K562 treated with DMSO at 1 percent for 48 hours (cell line): Measurements from ENCODE around the gene SGTA. TPM values are rescaled to one million over a fixed set of nuclear protein-coding genes. Genes with fewer than 3 reads are reported as not detected.

Source experiments
- total RNA-seq: library from RNA; unstranded; fragments of 300-600 nt; gene quantifications from 2 replicates; pipeline ENCODE4 v1.2.3, GENCODE V29; 2022; ENCODE audit warnings: low replicate concordance; ENCODE audit errors: extremely low read depth

SGTA gene, protein sequence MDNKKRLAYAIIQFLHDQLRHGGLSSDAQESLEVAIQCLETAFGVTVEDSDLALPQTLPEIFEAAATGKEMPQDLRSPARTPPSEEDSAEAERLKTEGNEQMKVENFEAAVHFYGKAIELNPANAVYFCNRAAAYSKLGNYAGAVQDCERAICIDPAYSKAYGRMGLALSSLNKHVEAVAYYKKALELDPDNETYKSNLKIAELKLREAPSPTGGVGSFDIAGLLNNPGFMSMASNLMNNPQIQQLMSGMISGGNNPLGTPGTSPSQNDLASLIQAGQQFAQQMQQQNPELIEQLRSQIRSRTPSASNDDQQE
- total RNA-seq = not detected in 2 replicates

DNA sequence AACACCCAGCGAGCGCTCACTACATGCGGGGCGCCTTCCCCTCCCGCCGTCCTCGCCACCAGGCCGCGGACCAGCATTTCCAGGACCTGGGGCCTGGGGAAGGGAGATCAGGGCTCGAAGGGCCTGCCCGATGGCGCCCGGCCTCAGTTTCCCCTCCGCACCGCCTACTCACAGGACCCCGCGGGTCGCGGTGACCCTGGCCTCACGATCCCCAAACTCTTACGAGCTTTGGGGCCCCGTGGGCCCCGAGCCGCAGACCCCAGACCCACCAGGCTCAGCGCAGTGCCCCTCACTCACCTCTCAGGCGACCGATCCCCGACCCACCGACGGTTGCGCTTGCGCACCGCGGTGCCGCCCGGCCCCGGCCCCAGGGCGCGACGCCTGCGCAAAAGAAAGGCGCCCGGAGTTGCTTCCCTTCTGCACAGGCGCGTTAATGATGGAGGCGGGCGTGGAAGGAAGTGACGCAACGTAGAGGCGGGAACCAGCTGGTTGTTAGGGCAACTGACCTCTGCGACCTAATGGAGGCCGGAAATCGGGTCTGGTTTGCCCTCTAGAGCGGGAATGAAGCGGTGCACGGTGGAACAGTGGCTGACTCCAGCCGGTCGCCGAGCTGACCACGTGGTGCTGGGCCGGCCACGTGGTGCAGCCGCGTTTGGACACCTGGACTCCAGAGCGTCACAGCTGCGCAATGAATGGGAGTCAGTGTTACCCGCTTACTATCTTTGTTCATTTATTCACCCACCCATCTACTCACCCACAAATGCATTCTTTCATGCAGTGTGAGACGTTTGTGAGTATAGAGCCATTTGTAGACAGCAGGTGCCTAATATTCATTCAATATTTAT is at the start of gene SGTA:
SGTA (minus strand) TSS at position 338 of the 845 bp plus-strand sequence. CDS start 14,205 bp downstream, outside the sequence.

DNA sequence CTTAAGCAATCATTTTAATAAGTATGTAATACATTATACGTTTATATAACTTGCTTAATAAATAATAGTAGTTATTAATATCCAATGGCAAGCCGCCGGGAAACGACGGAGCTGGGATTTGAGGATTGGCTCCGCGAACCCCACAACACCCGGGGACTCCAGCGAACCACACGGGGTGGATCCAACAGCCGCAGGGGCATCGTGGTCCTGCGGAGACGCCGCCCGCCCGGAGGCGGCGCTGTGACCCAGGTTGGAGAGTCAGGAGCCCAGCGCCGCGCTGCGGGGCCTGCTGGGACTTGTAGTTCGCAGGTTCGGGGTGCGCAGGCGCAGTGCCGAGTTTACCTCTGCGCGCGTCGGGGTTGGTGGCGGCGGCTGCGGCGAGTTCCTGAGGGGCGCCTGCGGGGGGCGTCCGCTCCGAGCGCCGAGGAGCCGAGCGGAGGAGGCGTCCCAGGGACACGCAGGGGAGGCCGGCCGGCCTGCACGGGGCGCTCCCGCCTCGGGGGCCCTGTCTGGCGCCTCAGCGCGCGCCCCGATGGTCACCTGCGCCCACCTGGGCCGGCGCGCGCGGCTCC is 36.6 kb upstream of the SGTA start, which contains the start of gene ZNF554:
ZNF554 (plus strand) TSS at position 329 of the 572 bp plus-strand sequence; CDS start at position 533, 204 bp downstream.

DNA sequence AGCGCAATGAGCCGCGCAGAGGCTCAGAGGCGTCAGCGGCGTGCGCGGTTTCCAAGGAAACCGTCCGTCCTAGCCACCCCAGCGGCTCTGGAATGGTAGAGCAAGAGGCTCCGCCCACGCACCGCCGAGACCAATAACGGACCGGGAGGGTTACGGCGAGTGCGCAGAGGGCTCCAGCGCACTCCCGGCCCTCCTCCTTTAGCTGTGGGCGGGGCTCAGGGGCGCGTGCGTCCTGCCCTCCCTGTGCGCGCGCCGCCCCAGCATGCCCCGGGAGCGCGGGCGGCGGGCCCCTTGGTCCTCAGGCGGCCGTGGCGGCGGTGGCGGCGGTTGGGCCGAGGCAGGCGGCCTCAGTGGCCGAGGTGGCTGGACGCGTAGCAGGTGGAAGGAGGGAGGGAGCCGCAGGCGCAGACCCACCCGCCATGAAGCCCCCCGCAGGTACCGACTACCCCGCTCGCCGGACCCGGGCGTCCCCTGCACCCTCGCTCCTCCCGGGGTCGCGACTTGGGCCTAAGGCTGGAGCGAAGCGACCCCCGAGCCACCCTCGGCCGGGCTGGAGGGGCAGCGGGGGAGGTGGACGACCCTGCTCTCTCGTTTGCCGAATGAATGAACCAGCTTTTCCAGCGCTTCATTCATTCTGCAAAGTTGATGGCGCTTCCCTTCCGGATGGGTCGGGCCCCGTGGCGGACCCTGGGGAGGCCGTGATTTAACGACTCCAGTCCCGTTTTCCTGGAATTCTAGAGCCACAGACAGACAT is 2.3 kb upstream of the SGTA start, which contains the start of gene THOP1:
THOP1 (plus strand) TSS at position 260 of the 754 bp plus-strand sequence; CDS start at position 420, 160 bp downstream.

DNA sequence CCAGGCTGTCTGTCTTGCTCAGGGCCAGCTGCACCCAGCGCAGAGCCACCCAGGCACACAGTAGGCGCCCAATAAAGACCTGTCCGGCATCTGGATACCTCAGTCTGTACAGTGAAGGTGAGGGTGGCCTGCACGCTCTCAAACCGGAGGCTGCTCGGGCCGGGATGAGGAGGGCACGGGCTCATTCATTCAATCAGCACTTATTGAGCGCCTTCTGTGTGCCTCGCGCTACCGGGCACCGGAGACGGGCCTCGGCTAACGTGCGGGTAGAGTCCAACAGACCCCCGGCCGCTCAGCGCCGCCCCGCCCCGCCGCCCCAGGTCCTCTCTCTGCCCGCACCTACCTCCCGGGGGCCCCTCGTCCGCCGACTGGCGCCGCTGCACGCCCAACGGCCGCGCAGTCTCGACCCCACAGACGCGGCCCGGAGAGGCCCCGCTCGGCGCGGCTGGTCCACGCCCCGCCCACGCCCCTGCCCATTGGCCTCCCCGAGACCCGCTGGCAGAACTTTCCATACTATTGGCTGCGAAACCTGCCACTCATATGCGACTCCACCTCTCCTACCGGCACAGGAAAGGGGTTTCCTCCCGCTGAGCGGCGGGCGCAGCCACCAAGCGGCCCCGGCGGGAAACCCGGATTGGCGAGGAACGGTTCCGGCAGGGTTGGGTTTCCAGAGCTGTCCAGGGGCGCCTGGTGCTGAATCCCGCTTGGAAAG is 43.3 kb downstream of the SGTA start, which contains the start of gene SLC39A3:
SLC39A3 (minus strand) TSS at position 416 of the 712 bp plus-strand sequence. CDS start 2,760 bp downstream, outside the sequence.

DNA sequence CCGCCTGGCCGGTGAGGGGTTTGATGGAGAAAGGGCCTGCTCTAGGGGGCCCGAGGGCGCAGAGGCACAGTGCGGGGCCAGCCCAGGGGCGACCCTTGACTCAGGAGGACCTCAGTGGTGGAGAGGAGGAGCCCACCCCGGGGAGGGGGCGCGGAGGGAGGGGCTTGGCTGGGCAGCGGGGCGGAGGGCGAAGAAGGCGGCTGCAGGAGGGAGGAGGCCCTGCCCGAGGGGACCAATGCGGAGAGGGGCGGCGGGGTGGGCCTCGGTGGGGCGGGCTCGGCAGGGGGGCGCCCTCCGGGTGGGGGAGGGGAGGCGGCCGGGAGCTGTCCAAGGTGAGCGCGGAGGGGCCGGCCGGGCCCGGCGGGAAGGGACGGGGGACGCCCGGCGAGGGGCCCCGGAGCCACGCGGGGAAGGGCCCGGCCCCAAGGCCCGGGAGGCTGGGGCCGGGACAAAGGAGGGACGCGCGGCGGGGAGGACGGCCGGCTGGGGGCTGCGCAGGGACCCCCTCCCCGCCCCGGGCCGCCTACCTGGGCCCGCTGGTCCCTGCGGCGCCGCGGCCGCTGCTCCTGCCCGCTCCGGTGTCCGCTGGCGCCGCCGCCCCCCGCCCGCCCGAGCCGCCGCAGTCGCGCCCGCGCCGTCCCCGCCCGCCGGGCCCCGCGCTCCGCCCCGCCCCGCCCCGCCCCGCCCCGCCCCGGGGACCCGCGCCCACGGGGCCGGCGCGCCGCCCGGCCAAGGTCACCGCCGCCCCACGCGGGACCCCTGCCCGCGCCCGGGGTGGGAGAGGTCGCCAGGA is 62.1 kb downstream of the SGTA start, which contains the start of gene DIRAS1:
DIRAS1 (minus strand) TSS at position 596 of the 793 bp plus-strand sequence. CDS start 3,566 bp downstream, outside the sequence.

Other genes starting within 250 kb of the SGTA start
- gene GNG7, start 80.6 kb downstream of the SGTA start, total RNA-seq = not detected in 2 replicates
- gene DIRAS1, start 61.9 kb downstream of the SGTA start, total RNA-seq = not detected in 2 replicates
- not detected in 2 replicates for gene SLC39A3, start 43.3 kb downstream of the SGTA start, total RNA-seq
- not detected in 2 replicates for gene THOP1, start 2.2 kb upstream of the SGTA start, total RNA-seq
- gene ZNF554, start 36.6 kb upstream of the SGTA start, total RNA-seq = not detected in 2 replicates
- gene ZNF555, start 58.2 kb upstream of the SGTA start, total RNA-seq = not detected in 2 replicates
- not detected in 2 replicates for gene ZNF556, start 84.1 kb upstream of the SGTA start, total RNA-seq
- not detected in 2 replicates for gene ZNF57, start 117.7 kb upstream of the SGTA start, total RNA-seq
- not detected in 2 replicates for gene ZNF77, start 161.7 kb upstream of the SGTA start, total RNA-seq
- gene TLE6, start 194.3 kb upstream of the SGTA start, total RNA-seq = not detected in 2 replicates
- not detected in 2 replicates for gene TLE2, start 246.0 kb upstream of the SGTA start, total RNA-seq